RWPE1 (cell line): Measurements from ENCODE around the gene COMMD9.
A peak's percentile ranks its signal among the peaks of the same experiment; 100 is the strongest.

Experiments used
- CTCF ChIA-PET: fragments of 350-600 bp; sonication (Branson Sonifier 250); formaldehyde crosslinking; extraction: SDS; loops from one replicate; lab custom pipeline; 2021; lab: Yijun Ruan, JAX
- POLR2A ChIA-PET: fragments of 400-600 bp; formaldehyde crosslinking; extraction: SDS; loops from one replicate; lab custom pipeline; 2020; ENCODE audit warnings: antibody characterized with exemption; ENCODE audit not compliant: low non-redundant PET; lab: Yijun Ruan, JAX
- DNase-seq: peaks from one replicate; pipeline ENCODE4 v3.0.0; 2012; ENCODE audit warnings: low spot score
- H3K27ac ChIP-seq: fragments of 450-650 bp; 2 replicates; pipeline ENCODE4 v1.5.1; 2017
- CTCF ChIP-seq: fragments of 450-650 bp; conservative IDR thresholded peaks from 2 replicates; pipeline ENCODE4 v1.5.1; 2017; ENCODE audit warnings: low read depth, mild to moderate bottlenecking

Gene COMMD9

GRCh38 chr11:36268337-36268985 lies 20.8 kb downstream of the COMMD9 start:
- no peak for TF ChIP-seq CTCF
- CTCF ChIA-PET, result no interaction called here
- H3K27ac ChIP-seq, result no peak overlapping the region
- no peak for DNase-seq
- POLR2A ChIA-PET, result interaction anchor here (0.6 kb wide), 1 partner anchor 135 kb away, joined by 6 read pairs; no protein-coding TSS in a partner anchor

- ChIA-PET POLR2A (no interaction called here), CTCF (interaction anchor here (0.5 to 2.7 kb wide), 11 partner anchors 103 to 648 kb away, joined by 3 to 10 read pairs (median 4); partner anchors contain the start of gene FJX1)
- no peak overlapping the region for H3K27ac ChIP-seq
- no peak for TF ChIP-seq CTCF
- no peak for DNase-seq
Observed at GRCh38 chr11:36266767-36267166, 22.5 kb downstream of the COMMD9 start.

GRCh38 chr11:36265793-36266628 lies 23.2 kb downstream of the COMMD9 start:
- peak; percentile 84 for TF ChIP-seq CTCF
- POLR2A ChIA-PET, result no interaction called here

GRCh38 chr11:36264973-36265344 lies 24.3 kb downstream of the COMMD9 start:
- POLR2A ChIA-PET, result no interaction called here
- TF ChIP-seq CTCF, result no peak
- 0 out of 2 replicates have a peak overlapping the region, but pooled peaks have one; percentile 3 for H3K27ac ChIP-seq
- no peak for DNase-seq
- CTCF ChIA-PET, result interaction anchor here (0.6 to 2.7 kb wide), 6 partner anchors 18 to 800 kb away, joined by 3 to 10 read pairs (median 4); partner anchors contain the start of gene FJX1

More at GRCh38 chr11:36265793-36266628, 23.2 kb downstream of the COMMD9 start:
- H3K27ac ChIP-seq, result no peak overlapping the region
- CTCF ChIA-PET, result interaction anchor here (0.5 to 2.7 kb wide), 30 partner anchors 8 to 803 kb away, joined by 3 to 10 read pairs (median 3); partner anchors contain the start of genes FJX1 and PAMR1
- peak; percentile 76 for DNase-seq

- DNase-seq, result no peak
- TF ChIP-seq CTCF, result no peak
- CTCF ChIA-PET, result interaction anchor here (0.6 kb wide), 1 partner anchor 101 kb away, joined by 3 read pairs; no protein-coding TSS in a partner anchor
- 0 out of 2 replicates have a peak overlapping the region, but pooled peaks have one; percentile 3 for H3K27ac ChIP-seq
- POLR2A ChIA-PET, result no interaction called here
Observed at GRCh38 chr11:36264011-36264972, 24.9 kb downstream of the COMMD9 start.
